ENCODE data around the gene REXO5.

GRCh38 chr16:20853981-20854620 lies 47.8 kb downstream of the REXO5 start:
- TF ChIP-seq CTCF (IDR thresholded peaks at IDR 0.05; ENCODE audit: low read depth, low read length) (no peak), EZH2phosphoT487 (IDR thresholded peaks at IDR 0.05; ENCODE audit: low read depth) (no peak)

Measured in OCI-LY3 (cell line).